BLaER1 (cell line): ENCODE results near the gene SLC25A13.

ENCODE experiments used
- H3K27ac ChIP-seq: shearing (Covaris generic); formaldehyde crosslinking; 2 replicates; pipeline ENCODE4 v1.8.1; 2022
- H3K27me3 ChIP-seq: shearing (Covaris generic); formaldehyde crosslinking; 2 replicates; pipeline ENCODE4 v1.8.1; 2022
- H3K36me3 ChIP-seq: shearing (Covaris generic); formaldehyde crosslinking; 2 replicates; pipeline ENCODE4 v1.8.1; 2022
- H3K4me1 ChIP-seq: shearing (Covaris generic); formaldehyde crosslinking; 2 replicates; pipeline ENCODE4 v1.8.1; 2022
- H3K4me2 ChIP-seq: shearing (Covaris generic); formaldehyde crosslinking; 2 replicates; pipeline ENCODE4 v1.8.1; 2022
- H3K4me3 ChIP-seq: shearing (Covaris generic); formaldehyde crosslinking; 2 replicates; pipeline ENCODE4 v1.8.1; 2022
- H3K9ac ChIP-seq: shearing (Covaris generic); formaldehyde crosslinking; 2 replicates; pipeline ENCODE4 v1.8.1; 2022
- H3K9me3 ChIP-seq: shearing (Covaris generic); formaldehyde crosslinking; 2 replicates; pipeline ENCODE4 v1.8.1; 2022
- H4K20me1 ChIP-seq: shearing (Covaris generic); formaldehyde crosslinking; 2 replicates; pipeline ENCODE4 v1.8.1; 2022
- Cebpa-rat ChIP-seq: shearing (Covaris generic); IDR thresholded peaks from 2 replicates; pipeline ENCODE4 v1.8.1; 2022

SLC25A13 gene

GRCh38 chr7:96182424-96183158 lies 139.3 kb downstream of the SLC25A13 start:
- Histone ChIP-seq H3K4me3 (no peak overlapping the region), H4K20me1 (no peaks in the 10 kb centered on the region), H3K27ac (no peak overlapping the region), H3K9ac (no peak overlapping the region), H3K9me3 (no peaks in the 10 kb centered on the region), H3K36me3 (peaks cover 27% of the 10 kb centered on the region), H3K27me3 (no peaks in the 10 kb centered on the region), H3K4me1 (no peaks in the 10 kb centered on the region), H3K4me2 (no peak overlapping the region)
- no peak for TF ChIP-seq Cebpa-rat

GRCh38 chr7:96181174-96181573 lies 140.7 kb downstream of the SLC25A13 start:
- Histone ChIP-seq H3K9me3 (no peaks in the 10 kb centered on the region), H3K27ac (no peak overlapping the region), H3K4me2 (no peak overlapping the region), H3K36me3 (peaks cover 31% of the 10 kb centered on the region), H4K20me1 (no peaks in the 10 kb centered on the region), H3K4me1 (no peaks in the 10 kb centered on the region), H3K4me3 (no peak overlapping the region), H3K27me3 (no peaks in the 10 kb centered on the region), H3K9ac (no peak overlapping the region)
- no peak for TF ChIP-seq Cebpa-rat

DNA sequence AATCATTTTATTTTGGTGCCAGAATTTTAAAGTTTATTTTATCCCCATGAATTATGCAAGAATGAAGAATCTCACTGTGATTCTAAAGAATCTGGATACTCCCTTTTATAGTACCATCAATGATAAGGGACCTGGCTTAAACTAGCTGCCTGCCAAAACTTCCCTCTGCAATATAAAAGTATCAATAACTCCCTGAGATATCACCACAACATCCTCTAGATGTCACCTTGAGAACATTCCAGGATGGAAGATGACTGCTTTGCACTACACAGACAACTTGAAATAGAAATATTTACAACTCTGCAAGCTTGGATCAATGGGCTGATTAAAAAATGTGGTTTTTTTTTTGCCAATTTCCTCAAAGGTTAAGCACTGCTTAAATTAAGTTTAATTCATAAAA lies 142.1 kb downstream of the SLC25A13 start:
- no peaks in the 10 kb centered on the region for H4K20me1 ChIP-seq
- no peak overlapping the region for H3K9ac ChIP-seq
- no peaks in the 10 kb centered on the region for H3K9me3 ChIP-seq
- no peak overlapping the region for H3K4me3 ChIP-seq
- H3K36me3 ChIP-seq, result peaks cover 38% of the 10 kb centered on the region
- H3K27me3 ChIP-seq, result no peaks in the 10 kb centered on the region
- H3K4me2 ChIP-seq, result no peak overlapping the region
- H3K4me1 ChIP-seq, result no peaks in the 10 kb centered on the region
- TF ChIP-seq Cebpa-rat, result no peak
- no peak overlapping the region for H3K27ac ChIP-seq

- Histone ChIP-seq H3K4me2 (no peak overlapping the region), H3K4me3 (no peak overlapping the region), H3K36me3 (peaks cover 40% of the 10 kb centered on the region), H3K27ac (no peak overlapping the region), H3K9me3 (no peaks in the 10 kb centered on the region), H4K20me1 (no peaks in the 10 kb centered on the region), H3K9ac (no peak overlapping the region), H3K27me3 (no peaks in the 10 kb centered on the region), H3K4me1 (no peaks in the 10 kb centered on the region)
- TF ChIP-seq Cebpa-rat, result no peak
Measured at GRCh38 chr7:96179341-96179740, 142.6 kb downstream of the SLC25A13 start.

- H3K9me3 ChIP-seq, result no peaks in the 10 kb centered on the region
- H3K27ac ChIP-seq, result no peak overlapping the region
- H3K27me3 ChIP-seq, result no peaks in the 10 kb centered on the region
- no peak overlapping the region for H3K4me2 ChIP-seq
- H3K4me1 ChIP-seq, result no peaks in the 10 kb centered on the region
- H3K36me3 ChIP-seq, result peaks cover 33% of the 10 kb centered on the region
- no peaks in the 10 kb centered on the region for H4K20me1 ChIP-seq
- no peak for TF ChIP-seq Cebpa-rat
- H3K9ac ChIP-seq, result no peak overlapping the region
- no peak overlapping the region for H3K4me3 ChIP-seq
Measured at GRCh38 chr7:96178581-96178980, 143.3 kb downstream of the SLC25A13 start.

- Histone ChIP-seq H4K20me1 (no peaks in the 10 kb centered on the region), H3K4me1 (no peaks in the 10 kb centered on the region), H3K36me3 (peaks cover 22% of the 10 kb centered on the region; the same call in 1 of the 2 replicates), H3K4me2 (no peak overlapping the region), H3K27ac (no peak overlapping the region), H3K9me3 (no peaks in the 10 kb centered on the region), H3K27me3 (no peaks in the 10 kb centered on the region), H3K4me3 (no peak overlapping the region), H3K9ac (no peak overlapping the region)
- TF ChIP-seq Cebpa-rat, result no peak
Measured at GRCh38 chr7:96177353-96177752, 144.5 kb downstream of the SLC25A13 start.

GRCh38 chr7:96174812-96175211 lies 147.1 kb downstream of the SLC25A13 start:
- Histone ChIP-seq H3K27ac (no peak overlapping the region), H3K36me3 (peaks cover 21% of the 10 kb centered on the region), H4K20me1 (no peaks in the 10 kb centered on the region), H3K27me3 (no peaks in the 10 kb centered on the region), H3K4me2 (no peak overlapping the region), H3K9me3 (no peaks in the 10 kb centered on the region), H3K4me3 (no peak overlapping the region), H3K4me1 (no peaks in the 10 kb centered on the region), H3K9ac (no peak overlapping the region)
- no peak for TF ChIP-seq Cebpa-rat

- no peak overlapping the region for H3K4me3 ChIP-seq
- TF ChIP-seq Cebpa-rat, result no peak
- H3K9ac ChIP-seq, result no peak overlapping the region
- no peaks in the 10 kb centered on the region for H3K27me3 ChIP-seq
- H4K20me1 ChIP-seq, result no peaks in the 10 kb centered on the region
- no peak overlapping the region for H3K4me2 ChIP-seq
- no peaks in the 10 kb centered on the region for H3K4me1 ChIP-seq
- H3K9me3 ChIP-seq, result no peaks in the 10 kb centered on the region
- H3K36me3 ChIP-seq, result peaks cover 26% of the 10 kb centered on the region
- H3K27ac ChIP-seq, result no peak overlapping the region
Measured at GRCh38 chr7:96173781-96174180, 148.1 kb downstream of the SLC25A13 start.

DNA sequence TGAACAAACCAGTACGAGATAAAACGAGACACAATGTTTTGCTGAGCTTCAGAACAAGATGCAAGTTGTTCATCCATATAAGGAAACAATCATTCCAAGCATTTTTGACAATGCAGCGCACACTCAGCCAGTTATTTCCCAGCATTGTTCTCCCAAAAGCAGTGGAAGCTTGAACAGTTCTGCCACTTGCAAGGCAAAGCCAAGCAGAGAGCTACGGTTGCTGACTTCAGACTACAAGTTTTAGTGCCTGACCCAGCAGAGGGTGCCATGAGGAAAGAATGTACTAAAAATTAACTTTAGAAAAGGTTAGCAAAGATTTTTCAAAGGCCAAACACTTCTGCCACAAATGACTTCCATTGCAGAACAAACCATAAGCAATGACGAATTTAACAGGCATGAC lies 152.5 kb downstream of the SLC25A13 start:
- H3K4me2 ChIP-seq, result no peak overlapping the region
- H3K9me3 ChIP-seq, result no peaks in the 10 kb centered on the region
- H3K36me3 ChIP-seq, result peaks cover 15% of the 10 kb centered on the region
- no peaks in the 10 kb centered on the region for H3K27me3 ChIP-seq
- H3K4me1 ChIP-seq, result no peaks in the 10 kb centered on the region
- H3K9ac ChIP-seq, result no peak overlapping the region
- H4K20me1 ChIP-seq, result no peaks in the 10 kb centered on the region
- no peak overlapping the region for H3K27ac ChIP-seq
- TF ChIP-seq Cebpa-rat, result no peak
- H3K4me3 ChIP-seq, result no peak overlapping the region

GRCh38 chr7:96167424-96167823 lies 154.5 kb downstream of the SLC25A13 start:
- Histone ChIP-seq H3K4me3 (no peak overlapping the region), H3K4me2 (no peak overlapping the region), H3K4me1 (no peaks in the 10 kb centered on the region), H3K27ac (no peak overlapping the region), H3K9ac (no peak overlapping the region), H3K9me3 (no peaks in the 10 kb centered on the region), H3K27me3 (no peaks in the 10 kb centered on the region), H3K36me3 (peaks cover 32% of the 10 kb centered on the region), H4K20me1 (no peaks in the 10 kb centered on the region)
- TF ChIP-seq Cebpa-rat, result no peak

GRCh38 chr7:96161897-96162296 lies 160.0 kb downstream of the SLC25A13 start:
- H3K9me3 ChIP-seq, result no peaks in the 10 kb centered on the region
- no peak for TF ChIP-seq Cebpa-rat
- H4K20me1 ChIP-seq, result no peaks in the 10 kb centered on the region
- no peak overlapping the region for H3K4me3 ChIP-seq
- H3K27ac ChIP-seq, result no peak overlapping the region
- peaks cover 32% of the 10 kb centered on the region for H3K36me3 ChIP-seq
- H3K9ac ChIP-seq, result no peak overlapping the region
- H3K27me3 ChIP-seq, result no peaks in the 10 kb centered on the region
- no peak overlapping the region for H3K4me2 ChIP-seq
- H3K4me1 ChIP-seq, result no peaks in the 10 kb centered on the region
